Activated CD4-positive, alpha-beta memory T cell treated with anti-CD3 and anti-CD28 coated beads for 36 hours (primary cell): ENCODE results near the gene DLD. TPM values are rescaled to one million over a fixed set of nuclear protein-coding genes. Genes with fewer than 3 reads are reported as not detected.

Source experiments
- CTCF ChIA-PET: fragments of 350-600 bp; sonication (Branson Sonifier 250); formaldehyde crosslinking; loops from one replicate; lab custom pipeline; 2021; ENCODE audit warnings: antibody characterized with exemption, inconsistent platforms; lab: Charles Lee
- POLR2A ChIA-PET: fragments of 350-600 bp; sonication (Branson Sonifier 250); formaldehyde crosslinking; loops from one replicate; lab custom pipeline; 2021; ENCODE audit warnings: antibody characterized with exemption; lab: Charles Lee
- DNase-seq: peaks from one replicate; pipeline ENCODE4 v3.0.0-alpha.2; 2020
- H3K27ac Mint-ChIP-seq: one replicate; pipeline ENCODE4 v1.8.0; 2021; ENCODE audit warnings: mixed read lengths
- H3K27me3 Mint-ChIP-seq: one replicate; pipeline ENCODE4 v1.8.0; 2021; ENCODE audit warnings: mixed read lengths
- H3K36me3 Mint-ChIP-seq: one replicate; pipeline ENCODE4 v1.8.0; 2021; ENCODE audit warnings: mixed read lengths
- H3K4me1 Mint-ChIP-seq: one replicate; pipeline ENCODE4 v1.8.0; 2021; ENCODE audit warnings: low read depth, mixed read lengths
- H3K4me3 Mint-ChIP-seq: one replicate; pipeline ENCODE4 v1.8.0; 2021; ENCODE audit warnings: mild to moderate bottlenecking, mixed read lengths
- H3K9me3 Mint-ChIP-seq: one replicate; pipeline ENCODE4 v1.8.0; 2021; ENCODE audit warnings: mixed read lengths
- intact Hi-C: fragments of 100-400 bp; cut with micrococcal nuclease; formaldehyde crosslinking; loops from one replicate; pipeline ENCODE4 v1.15.1; 2023
- total RNA-seq, 2 experiments: library from RNA; stranded (reverse); gene quantifications; one replicate each; pipeline ENCODE4 v1.2.3, GENCODE V29; 2021

Gene DLD
- total RNA-seq, 2 experiments from 2014 or later = 103 to 116 TPM

DNA sequence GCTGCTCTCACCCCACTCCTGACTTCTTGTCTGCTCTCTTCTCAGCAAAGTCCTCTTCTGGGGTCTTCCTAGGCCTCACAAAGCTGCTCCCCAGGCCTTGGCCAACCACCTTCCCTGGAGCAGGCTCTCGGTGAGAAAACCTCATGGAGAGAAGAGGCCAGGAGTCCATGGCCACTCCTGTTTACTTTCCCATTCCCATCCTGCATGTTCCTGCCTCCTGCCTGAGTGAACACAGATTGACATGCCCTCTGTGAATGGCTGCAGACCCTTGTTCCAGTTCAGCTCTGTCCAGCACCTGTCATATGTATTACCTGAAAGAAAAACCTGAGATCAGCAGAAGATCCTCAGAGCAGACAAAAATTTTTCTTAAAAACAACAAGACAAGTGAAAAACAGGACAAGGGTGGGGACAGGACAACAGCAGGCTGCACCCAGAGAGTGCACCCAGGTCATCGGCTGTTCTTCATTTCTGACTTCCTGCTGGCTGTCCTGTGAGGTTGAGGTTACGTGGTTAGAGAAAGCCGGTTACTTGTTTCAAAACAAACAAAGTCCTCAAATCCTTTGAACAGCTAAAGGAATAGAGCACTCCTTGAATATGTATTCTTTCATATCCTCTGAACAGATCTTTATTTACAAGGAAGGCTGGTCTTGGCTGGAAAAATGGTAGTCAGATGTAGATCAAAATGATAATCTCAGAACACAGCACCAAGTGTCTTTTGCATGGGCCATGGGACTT is 34.0 kb upstream of the DLD start:
- DNase-seq = peak; percentile 54
- H3K27ac Mint-ChIP-seq = peak overlapping the region; percentile 76
- H3K27me3 Mint-ChIP-seq = no peaks in the 10 kb centered on the region
- intact Hi-C loops = loop anchor here (1.0 kb wide), 2 partner anchors 9 to 42 kb away; no protein-coding TSS in a partner anchor
- H3K9me3 Mint-ChIP-seq = no peaks in the 10 kb centered on the region
- H3K4me3 Mint-ChIP-seq = peak overlapping the region; percentile 4
- CTCF ChIA-PET = interaction anchor here (0.7 to 1.1 kb wide), 3 partner anchors 15 to 22 kb away, joined by 3 read pairs; no protein-coding TSS in a partner anchor
- H3K36me3 Mint-ChIP-seq = no peaks in the 10 kb centered on the region
- POLR2A ChIA-PET = no interaction called here
- H3K4me1 Mint-ChIP-seq = peaks cover 30% of the 10 kb centered on the region

DNA sequence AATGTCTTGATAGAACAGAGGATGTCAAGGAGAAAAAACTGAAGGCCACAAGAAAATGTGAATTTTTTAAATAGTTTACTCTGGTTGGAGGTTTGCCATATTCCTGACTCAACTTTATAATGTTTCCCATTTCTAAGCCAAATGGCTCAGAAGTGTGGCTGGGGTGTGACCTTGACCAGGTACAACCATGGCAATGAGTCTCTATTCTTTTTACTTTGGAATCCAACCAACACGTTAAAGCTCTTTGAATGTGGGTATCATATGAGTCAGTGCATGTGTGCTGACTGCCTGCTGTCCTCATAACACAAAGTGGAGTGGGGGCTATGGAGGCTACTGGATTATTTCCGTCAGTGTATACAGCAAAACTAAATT is 33.5 kb upstream of the DLD start:
- DNase-seq = no peak
- Mint-ChIP-seq H3K27me3 (no peaks in the 10 kb centered on the region), H3K4me3 (peak overlapping the region; percentile 4), H3K27ac (peak overlapping the region; percentile 76), H3K36me3 (no peaks in the 10 kb centered on the region), H3K9me3 (no peaks in the 10 kb centered on the region), H3K4me1 (peaks cover 30% of the 10 kb centered on the region)
- CTCF ChIA-PET = interaction anchor here (0.7 kb wide), 1 partner anchor 14 kb away, joined by 3 read pairs; no protein-coding TSS in a partner anchor
- intact Hi-C loops = loop anchor here (1.0 kb wide), 2 partner anchors 9 to 42 kb away; no protein-coding TSS in a partner anchor
- POLR2A ChIA-PET = no interaction called here

- CTCF ChIA-PET = interaction anchor here (1.3 kb wide), 1 partner anchor 17 kb away, joined by 5 read pairs; no protein-coding TSS in a partner anchor
- peaks cover 30% of the 10 kb centered on the region for H3K4me1 Mint-ChIP-seq
- no peaks in the 10 kb centered on the region for H3K27me3 Mint-ChIP-seq
- no peaks in the 10 kb centered on the region for H3K36me3 Mint-ChIP-seq
- no peak for DNase-seq
- intact Hi-C loops = no loop called here
- H3K9me3 Mint-ChIP-seq = no peaks in the 10 kb centered on the region
- no peak overlapping the region for H3K4me3 Mint-ChIP-seq
- H3K27ac Mint-ChIP-seq = no peak overlapping the region
- POLR2A ChIA-PET = no interaction called here
Observed at GRCh38 chr7:107858280-107858679, 32.7 kb upstream of the DLD start.

GRCh38 chr7:107860279-107860961 is 30.6 kb upstream of the DLD start:
- no peak for DNase-seq
- no peaks in the 10 kb centered on the region for H3K27me3 Mint-ChIP-seq
- ChIA-PET POLR2A (no interaction called here), CTCF (no interaction called here)
- H3K27ac Mint-ChIP-seq = no peak overlapping the region
- no peak overlapping the region for H3K4me3 Mint-ChIP-seq
- H3K36me3 Mint-ChIP-seq = no peaks in the 10 kb centered on the region
- H3K9me3 Mint-ChIP-seq = no peaks in the 10 kb centered on the region
- peaks cover 37% of the 10 kb centered on the region for H3K4me1 Mint-ChIP-seq
- intact Hi-C loops = no loop called here

- intact Hi-C loops = no loop called here
- POLR2A ChIA-PET = no interaction called here
- Mint-ChIP-seq H3K9me3 (no peaks in the 10 kb centered on the region), H3K4me3 (no peak overlapping the region), H3K27ac (no peak overlapping the region), H3K36me3 (no peaks in the 10 kb centered on the region), H3K27me3 (no peaks in the 10 kb centered on the region), H3K4me1 (peaks cover 39% of the 10 kb centered on the region)
- CTCF ChIA-PET = no interaction called here
- no peak for DNase-seq
Observed at GRCh38 chr7:107860981-107861652, 29.9 kb upstream of the DLD start.

DNA sequence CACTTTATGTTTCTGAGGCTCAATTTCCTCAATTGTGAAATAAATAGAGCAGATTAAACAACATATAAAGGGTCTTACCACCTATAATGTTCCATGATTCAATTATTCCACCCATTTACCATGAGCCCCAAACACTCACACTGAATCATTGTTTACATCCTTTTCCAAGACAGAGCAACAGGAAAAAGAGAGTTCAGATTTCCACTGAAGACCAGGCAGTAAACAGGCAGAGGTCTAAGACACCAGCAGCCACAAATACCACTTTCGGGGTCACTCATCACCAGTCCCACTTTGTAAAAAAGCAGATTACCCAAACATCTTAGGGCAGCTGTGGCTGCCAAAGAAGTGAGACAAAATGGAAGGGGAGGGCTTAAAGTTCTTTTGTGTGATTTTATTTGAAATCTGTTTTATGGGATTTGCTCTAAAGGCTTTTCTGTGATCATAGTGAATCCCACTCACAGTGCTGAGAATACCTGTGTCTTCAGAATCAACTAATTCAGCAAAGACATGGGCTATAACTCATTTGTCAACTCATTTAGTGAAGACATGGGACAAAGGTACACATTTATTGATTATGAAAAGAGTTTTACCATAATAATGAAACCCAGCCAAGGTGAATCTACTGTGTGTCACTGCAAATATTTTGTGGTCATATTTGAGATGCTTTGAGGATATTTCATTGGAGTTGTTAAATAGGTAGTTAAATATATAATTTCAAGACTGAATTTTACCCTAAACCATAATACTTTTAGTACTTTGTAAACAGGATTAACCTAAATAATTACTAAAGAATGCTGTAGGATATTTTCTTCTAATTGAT is 24.8 kb upstream of the DLD start:
- H3K27ac Mint-ChIP-seq = peak overlapping the region; percentile 79
- H3K9me3 Mint-ChIP-seq = no peaks in the 10 kb centered on the region
- H3K36me3 Mint-ChIP-seq = no peaks in the 10 kb centered on the region
- H3K4me3 Mint-ChIP-seq = no peak overlapping the region
- CTCF ChIA-PET = interaction anchor here (1.2 to 4.0 kb wide), 3 partner anchors 9 to 123 kb away, joined by 3 to 25 read pairs (median 20); partner anchors contain the start of gene CBLL1
- no peaks in the 10 kb centered on the region for H3K27me3 Mint-ChIP-seq
- POLR2A ChIA-PET = no interaction called here
- intact Hi-C loops = loop anchor here (1.0 to 5.0 kb wide), 4 partner anchors 9 to 194 kb away; no protein-coding TSS in a partner anchor
- DNase-seq = peak; percentile 54
- H3K4me1 Mint-ChIP-seq = peaks cover 26% of the 10 kb centered on the region

- no peaks in the 10 kb centered on the region for H3K9me3 Mint-ChIP-seq
- POLR2A ChIA-PET = interaction anchor here (1.3 kb wide), 1 partner anchor 125 kb away, joined by 3 read pairs; no protein-coding TSS in a partner anchor
- intact Hi-C loops = loop anchor here (2.0 to 5.0 kb wide), 2 partner anchors 125 to 196 kb away; no protein-coding TSS in a partner anchor
- H3K27me3 Mint-ChIP-seq = no peaks in the 10 kb centered on the region
- DNase-seq = no peak
- no peaks in the 10 kb centered on the region for H3K36me3 Mint-ChIP-seq
- no peak overlapping the region for H3K27ac Mint-ChIP-seq
- CTCF ChIA-PET = interaction anchor here (0.7 to 4.0 kb wide), 6 partner anchors 10 to 128 kb away, joined by 3 to 25 read pairs (median 3); partner anchors contain the start of gene CBLL1
- peaks cover 32% of the 10 kb centered on the region for H3K4me1 Mint-ChIP-seq
- H3K4me3 Mint-ChIP-seq = no peak overlapping the region
Observed at GRCh38 chr7:107867858-107868466, 23.0 kb upstream of the DLD start.

- CTCF ChIA-PET = interaction anchor here (14.6 kb wide), 1 partner anchor 127 kb away, joined by 333 read pairs; the partner anchor contains the start of gene CBLL1
- Mint-ChIP-seq H3K4me1 (peaks cover 31% of the 10 kb centered on the region), H3K9me3 (no peaks in the 10 kb centered on the region), H3K27ac (no peak overlapping the region), H3K36me3 (no peaks in the 10 kb centered on the region), H3K27me3 (no peaks in the 10 kb centered on the region), H3K4me3 (no peak overlapping the region)
- intact Hi-C loops = loop anchor here (5.0 kb wide), 1 partner anchor 308 kb away; the partner anchor contains the start of genes COG5 and DUS4L
- no peak for DNase-seq
- POLR2A ChIA-PET = no interaction called here
Observed at GRCh38 chr7:107870427-107871000, 20.5 kb upstream of the DLD start.

DNA sequence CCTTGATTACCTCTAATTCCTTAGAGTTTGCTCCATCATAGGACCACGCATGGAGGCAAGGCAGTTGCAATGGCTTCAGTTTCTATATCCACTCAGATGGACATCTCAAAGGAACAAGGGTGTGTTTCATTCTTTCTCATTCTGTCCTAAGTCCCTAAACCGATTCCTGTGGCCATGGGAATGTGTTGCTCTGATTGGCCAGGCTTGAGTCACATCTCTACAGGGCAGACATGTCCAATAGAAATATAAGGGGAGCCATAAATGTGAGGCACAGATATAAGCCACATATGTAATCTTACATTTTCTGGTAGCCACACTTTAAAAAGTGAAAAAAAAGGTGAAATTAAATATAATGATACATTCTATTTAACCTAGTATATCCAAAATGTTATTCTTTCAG is 16.9 kb upstream of the DLD start:
- Mint-ChIP-seq H3K27ac (no peak overlapping the region), H3K9me3 (no peaks in the 10 kb centered on the region), H3K4me1 (peaks cover 31% of the 10 kb centered on the region), H3K4me3 (no peak overlapping the region), H3K27me3 (no peaks in the 10 kb centered on the region), H3K36me3 (no peaks in the 10 kb centered on the region)
- intact Hi-C loops = loop anchor here (1.0 to 5.0 kb wide), 3 partner anchors 131 to 705 kb away; partner anchors contain the start of genes COG5, DUS4L and HBP1
- DNase-seq = no peak
- ChIA-PET POLR2A (interaction anchor here (1.2 kb wide), 1 partner anchor 131 kb away, joined by 14 read pairs; the partner anchor contains the start of gene CBLL1), CTCF (interaction anchor here (0.7 to 14.6 kb wide), 17 partner anchors 16 to 681 kb away, joined by 3 to 333 read pairs (median 4); partner anchors contain the start of genes CBLL1 and DLD)
